ENCODE results near the gene CCDC12. TPM values are rescaled to one million over a fixed set of nuclear protein-coding genes. Genes with fewer than 3 reads are reported as not detected.
A peak's percentile ranks its signal among the peaks of the same experiment; 100 is the strongest.

CCDC12 gene
- total and polyA plus RNA-seq, 2 of the 13 experiments (the other 11 are each of a cell fraction or from before 2014, with no cell fraction given), result 30.1 to 49.5 TPM

GRCh38 chr3:46970391-46971091, 6.0 kb downstream of the CCDC12 start (continued):
- TF ChIP-seq ZNF292 (CRISPR knock-in tag; IDR thresholded peaks at IDR 0.05; ENCODE audit: borderline replicate concordance, low read depth), result peak; percentile 67; the same call in 1 of the 2 replicates
- TF ChIP-seq KLF9 (CRISPR knock-in tag; IDR thresholded peaks at IDR 0.05; ENCODE audit: low read depth), result no peak
- TF ChIP-seq FIP1L1 (IDR thresholded peaks at IDR 0.05; ENCODE audit: borderline replicate concordance, insufficient read depth, low read depth, low read length), result no peak
- TF ChIP-seq MAFG (CRISPR knock-in tag; IDR thresholded peaks at IDR 0.05), result no peak
- peak; percentile 100 for TF ChIP-seq THRA (CRISPR knock-in tag; IDR thresholded peaks at IDR 0.05; ENCODE audit: borderline replicate concordance)
- no peak for TF ChIP-seq HNRNPK (IDR thresholded peaks at IDR 0.05; ENCODE audit: low read depth, low read length, poor library complexity, severe bottlenecking)
- TF ChIP-seq FOXA1 (IDR thresholded peaks at IDR 0.05), result no peak
- 0 out of 2 replicates have a peak, but pooled peaks have one; percentile 13 for TF ChIP-seq FOXA1 (CRISPR knock-in tag; IDR thresholded peaks at IDR 0.05)
- TF ChIP-seq ZNF20 (CRISPR knock-in tag; IDR thresholded peaks at IDR 0.05), result no peak
- TF ChIP-seq TRIM24 (CRISPR knock-in tag; IDR thresholded peaks at IDR 0.05), result no peak
- no peak for TF ChIP-seq ZSCAN12 (CRISPR knock-in tag; IDR thresholded peaks at IDR 0.05)
- 0 out of 2 replicates have a peak, but pooled peaks have one; percentile 44 for TF ChIP-seq ZNF230 (CRISPR knock-in tag; IDR thresholded peaks at IDR 0.05)
- TF ChIP-seq HMGXB4 (CRISPR knock-in tag; IDR thresholded peaks at IDR 0.05; ENCODE audit: borderline replicate concordance in 1 of 2, low read depth in 1 of 2), result peak in 1 of 2 experiments; percentile 75; a peak in 1 of 4 replicates
- TF ChIP-seq MTF1 (CRISPR knock-in tag; IDR thresholded peaks at IDR 0.05), result no peak
- peak; percentile 87 for TF ChIP-seq NR2F2 (IDR thresholded peaks at IDR 0.05; ENCODE audit: borderline replicate concordance, low read depth)
- TF ChIP-seq ZBTB40 (IDR thresholded peaks at IDR 0.05), result no peak
- no peak for TF ChIP-seq ZBTB40 (CRISPR knock-in tag; IDR thresholded peaks at IDR 0.05)
- TF ChIP-seq KDM5B (CRISPR knock-in tag; IDR thresholded peaks at IDR 0.05; ENCODE audit: borderline replicate concordance), result 0 out of 2 replicates have a peak, but pooled peaks have one; percentile 28
